Measurements from ENCODE around the gene DPPA5.
"Not testable (repeated sequence)": the region's sequence is repeated elsewhere in the genome, so short reads cannot be mapped to it uniquely, and the experiment has no call there.

The DPPA5 gene, protein sequence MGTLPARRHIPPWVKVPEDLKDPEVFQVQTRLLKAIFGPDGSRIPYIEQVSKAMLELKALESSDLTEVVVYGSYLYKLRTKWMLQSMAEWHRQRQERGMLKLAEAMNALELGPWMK

DNA sequence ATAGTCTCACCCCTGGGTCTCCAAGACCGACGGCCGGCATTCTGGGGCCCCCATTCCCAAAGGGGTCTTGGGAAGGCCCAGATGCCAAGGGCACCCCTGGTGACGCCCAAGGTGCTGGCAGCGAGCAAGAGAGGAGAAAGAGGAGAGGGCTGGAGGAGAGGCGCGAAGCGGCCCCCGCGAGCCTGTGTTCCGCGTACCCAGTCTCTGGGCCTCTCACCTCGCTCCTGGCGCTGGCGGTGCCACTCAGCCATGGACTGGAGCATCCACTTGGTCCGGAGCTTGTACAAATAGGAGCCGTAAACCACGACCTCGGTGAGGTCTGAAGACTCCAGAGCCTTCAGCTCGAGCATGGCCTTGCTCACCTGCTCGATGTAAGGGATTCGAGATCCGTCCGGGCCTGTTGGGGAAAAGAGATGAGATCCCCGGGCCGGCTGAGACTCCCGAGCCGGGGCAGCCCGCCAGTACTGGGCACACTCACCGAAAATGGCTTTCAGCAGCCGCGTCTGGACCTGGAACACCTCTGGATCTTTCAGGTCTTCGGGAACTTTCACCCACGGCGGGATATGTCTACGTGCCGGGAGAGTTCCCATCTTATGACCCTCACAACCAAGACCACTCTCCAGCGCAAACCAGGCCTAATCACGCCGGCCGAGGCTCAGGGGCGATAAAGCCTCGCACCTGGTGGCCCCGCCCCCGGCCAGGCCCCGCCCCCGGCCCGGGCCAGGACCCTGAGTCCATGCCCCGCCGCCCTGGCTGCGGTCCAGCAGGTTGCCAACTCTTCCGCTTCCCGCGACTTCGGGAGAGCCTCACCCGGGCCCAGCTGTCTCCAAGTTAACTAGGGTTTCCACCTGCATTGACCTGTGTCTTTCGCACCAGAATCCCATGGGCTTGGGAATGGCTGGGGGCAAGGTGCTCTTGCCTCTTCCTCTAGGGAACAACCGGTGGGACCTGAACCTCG lies at the start of gene DPPA5:
Gene DPPA5 (minus strand): TSS at position 641 of the 958 bp plus-strand sequence. CDS start 51 bp downstream, at position 590.
- TF ChIP-seq, protein P1, sequence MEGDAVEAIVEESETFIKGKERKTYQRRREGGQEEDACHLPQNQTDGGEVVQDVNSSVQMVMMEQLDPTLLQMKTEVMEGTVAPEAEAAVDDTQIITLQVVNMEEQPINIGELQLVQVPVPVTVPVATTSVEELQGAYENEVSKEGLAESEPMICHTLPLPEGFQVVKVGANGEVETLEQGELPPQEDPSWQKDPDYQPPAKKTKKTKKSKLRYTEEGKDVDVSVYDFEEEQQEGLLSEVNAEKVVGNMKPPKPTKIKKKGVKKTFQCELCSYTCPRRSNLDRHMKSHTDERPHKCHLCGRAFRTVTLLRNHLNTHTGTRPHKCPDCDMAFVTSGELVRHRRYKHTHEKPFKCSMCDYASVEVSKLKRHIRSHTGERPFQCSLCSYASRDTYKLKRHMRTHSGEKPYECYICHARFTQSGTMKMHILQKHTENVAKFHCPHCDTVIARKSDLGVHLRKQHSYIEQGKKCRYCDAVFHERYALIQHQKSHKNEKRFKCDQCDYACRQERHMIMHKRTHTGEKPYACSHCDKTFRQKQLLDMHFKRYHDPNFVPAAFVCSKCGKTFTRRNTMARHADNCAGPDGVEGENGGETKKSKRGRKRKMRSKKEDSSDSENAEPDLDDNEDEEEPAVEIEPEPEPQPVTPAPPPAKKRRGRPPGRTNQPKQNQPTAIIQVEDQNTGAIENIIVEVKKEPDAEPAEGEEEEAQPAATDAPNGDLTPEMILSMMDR (IDR thresholded peaks at IDR 0.05) = no peak
- TF ChIP-seq ZFX (IDR thresholded peaks at IDR 0.05; ENCODE audit: borderline replicate concordance) = no peak
- H3K27ac ChIP-seq = no peak within 1 kb of the TSS

- no peak overlapping the region for H3K27ac ChIP-seq
- TF ChIP-seq ZFX (IDR thresholded peaks at IDR 0.05; ENCODE audit: borderline replicate concordance) = no peak
- TF ChIP-seq, protein P1 (IDR thresholded peaks at IDR 0.05) = no peak
These were observed 46.6 kb upstream of the DPPA5 start for GRCh38 chr6:73400656-73401055.

DNA sequence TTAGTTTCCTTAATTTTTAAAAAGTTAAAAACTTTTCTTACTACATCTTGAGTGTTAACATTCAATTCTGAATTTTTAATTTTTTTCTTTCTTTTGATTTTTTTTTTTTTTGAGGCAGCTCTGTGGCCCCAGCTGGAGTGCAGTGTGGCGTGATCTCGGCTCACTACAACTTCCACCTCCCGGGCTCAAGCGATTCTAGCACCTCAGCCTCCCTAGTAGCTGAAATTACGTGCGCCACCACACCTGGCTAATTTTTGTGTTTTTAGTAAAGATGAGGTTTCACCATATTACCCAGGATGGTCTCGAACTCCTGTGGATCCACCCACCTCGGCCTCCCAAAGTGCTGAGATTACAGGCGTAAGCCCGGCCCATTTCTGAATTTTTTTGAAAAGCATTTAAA lies 41.8 kb upstream of the DPPA5 start:
- no peak for TF ChIP-seq ZFX (IDR thresholded peaks at IDR 0.05; ENCODE audit: borderline replicate concordance)
- TF ChIP-seq, protein P1 (IDR thresholded peaks at IDR 0.05) = no peak
- H3K27ac ChIP-seq = no peak overlapping the region

DNA sequence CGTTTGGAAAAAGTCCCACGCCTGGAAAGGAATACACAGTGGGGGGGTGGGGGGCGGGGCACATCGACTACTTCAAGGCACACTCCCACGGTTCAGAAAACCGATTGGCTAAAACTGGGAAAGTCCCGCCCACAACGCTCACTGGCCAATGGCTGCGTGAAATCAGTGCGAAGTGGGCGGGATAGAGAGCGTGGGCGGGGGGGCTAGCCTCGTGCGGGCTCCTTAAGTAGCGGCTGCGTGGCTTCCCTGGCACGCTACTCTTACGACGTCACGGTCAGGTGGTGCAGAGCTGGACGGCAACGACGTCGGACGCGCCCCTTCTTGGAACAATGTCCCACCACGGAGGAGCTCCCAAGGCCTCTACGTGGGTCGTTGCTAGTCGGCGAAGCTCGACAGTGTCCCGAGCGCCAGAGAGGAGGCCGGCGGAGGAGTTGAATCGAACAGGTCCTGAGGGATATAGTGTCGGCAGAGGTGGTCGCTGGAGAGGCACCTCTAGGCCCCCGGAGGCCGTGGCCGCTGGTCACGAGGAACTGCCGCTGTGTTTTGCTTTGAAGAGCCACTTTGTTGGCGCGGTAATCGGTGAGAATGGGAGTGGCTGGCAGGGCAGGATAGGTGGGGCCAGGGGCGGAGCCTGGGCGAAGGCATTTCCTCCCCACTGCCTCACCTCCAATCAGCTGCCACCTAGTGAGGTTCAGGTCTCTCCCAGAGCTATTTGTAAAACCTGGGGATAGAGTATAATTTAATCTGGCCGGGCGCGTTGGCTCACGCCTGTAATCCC lies 40.7 kb upstream of the DPPA5 start, which contains the start of gene DDX43:
Gene DDX43 (plus strand): TSS at position 252 of the 778 bp plus-strand sequence. CDS start 78 bp downstream, at position 330.
- TF ChIP-seq, protein P1 (IDR thresholded peaks at IDR 0.05) = no peak
- TF ChIP-seq ZFX (IDR thresholded peaks at IDR 0.05; ENCODE audit: borderline replicate concordance) = no peak
- no peak within 1 kb of the TSS for H3K27ac ChIP-seq

- TF ChIP-seq ZFX (IDR thresholded peaks at IDR 0.05; ENCODE audit: borderline replicate concordance) = no peak
- TF ChIP-seq, protein P1 (IDR thresholded peaks at IDR 0.05) = no peak
- H3K27ac ChIP-seq = no peak overlapping the region
These were observed 39.2 kb upstream of the DPPA5 start for GRCh38 chr6:73393278-73393677.

- H3K27ac ChIP-seq = not testable (repeated sequence)
These were observed 38.1 kb upstream of the DPPA5 start for GRCh38 chr6:73392188-73392587.

DNA sequence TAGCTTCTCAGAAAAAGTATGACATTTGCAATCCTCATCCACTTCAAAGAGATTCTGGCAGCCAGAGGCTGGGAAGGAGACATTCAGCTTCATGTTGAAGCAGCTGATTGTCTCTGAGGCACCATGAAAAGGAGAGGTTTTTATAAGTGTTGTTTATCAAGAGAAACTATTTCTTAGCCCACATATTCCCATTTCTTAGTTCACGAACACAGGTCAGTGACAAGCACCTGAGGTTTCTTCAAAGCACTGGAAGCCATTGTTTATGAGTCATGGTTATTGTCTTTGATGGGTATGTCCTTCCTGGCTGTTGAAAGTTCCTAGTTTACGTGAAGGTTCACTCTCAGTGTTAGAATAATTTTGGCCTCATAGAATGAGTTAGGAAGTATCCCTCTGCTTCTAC lies 37.6 kb upstream of the DPPA5 start:
- no peak overlapping the region for H3K27ac ChIP-seq
- TF ChIP-seq, protein P1 (IDR thresholded peaks at IDR 0.05) = no peak
- TF ChIP-seq ZFX (IDR thresholded peaks at IDR 0.05; ENCODE audit: borderline replicate concordance) = no peak
